Placental pericyte (primary cell): ENCODE results near the gene CHST11. TPM values are rescaled to one million over a fixed set of nuclear protein-coding genes. Genes with fewer than 3 reads are reported as not detected.

Experiments
- small RNA-seq: library from RNA; depleted of rRNA; stranded (forward); fragments of <200 nt; gene quantifications from one replicate; pipeline ENCODE3, GENCODE V24; 2012; ENCODE audit warnings: low replicate concordance
- total RNA-seq: library from RNA; depleted of rRNA; stranded (reverse); fragments of >200 nt; gene quantifications from 2 replicates; pipeline ENCODE4 v1.2.3, GENCODE V29; 2012

The CHST11 gene
- total RNA-seq = 6.8 and 34.4 TPM in 2 replicates

DNA sequence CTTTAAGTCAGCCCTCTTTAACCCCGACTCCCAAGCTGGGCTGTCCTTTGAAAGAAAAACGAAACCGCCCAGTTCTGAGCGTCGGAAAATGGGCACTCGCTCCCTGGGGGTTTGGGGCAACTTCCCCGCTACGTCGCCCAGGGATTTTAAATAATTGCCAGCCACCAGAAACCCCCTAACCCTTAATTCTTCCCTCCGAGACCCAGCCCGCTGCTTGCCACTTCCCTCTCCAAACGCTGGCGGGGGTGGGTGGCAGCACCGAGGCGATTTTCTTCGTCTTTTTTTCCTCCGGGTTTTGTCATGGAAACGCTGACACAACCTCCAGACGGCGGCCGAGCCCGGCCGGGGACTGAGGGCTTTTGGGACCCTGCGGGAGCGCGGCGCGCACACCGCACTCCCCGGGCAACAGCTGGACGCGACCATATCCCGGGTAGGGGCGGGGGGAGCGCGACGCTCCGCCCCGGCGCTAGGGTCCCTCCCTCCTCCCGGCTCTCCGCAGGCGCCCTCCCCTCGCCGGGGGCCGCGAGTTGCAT, at the start of gene CHST11:
Gene CHST11, plus strand, starts transcription at position 532 of the 533 bp plus-strand sequence.

Small RNAs within 50 kb of the gene (small RNA-seq; reads per million reads assigned to genes)
- not detected for gene MIR3922

Other genes with a start within 250 kb of the CHST11 start
- 251 and 405 TPM in 2 replicates for gene TXNRD1, start 241.2 kb upstream of the CHST11 start, total RNA-seq
- gene EID3, start 153.2 kb upstream of the CHST11 start, total RNA-seq = 9.0 and 18.8 TPM in 2 replicates